Astrocyte of the spinal cord (primary cell): ENCODE data around the gene NAGK.
A peak's percentile ranks its signal among the peaks of the same experiment; 100 is the strongest.
"Not testable (repeated sequence)": the region's sequence is repeated elsewhere in the genome, so short reads cannot be mapped to it uniquely, and the experiment has no call there.

Source experiments
- DNase-seq: peaks from one replicate; pipeline ENCODE4 v3.0.0; 2011; ENCODE audit warnings: low read depth, low spot score
- H3K4me3 ChIP-seq: 2 replicates; pipeline ENCODE4 v1.5.1; 2011; ENCODE audit warnings: low read depth, mild to moderate bottlenecking, low read length, moderate library complexity
- in situ Hi-C: cut with HindIII; loops from 2 replicates; pipeline ENCODE4 v1.10.0; 2017; ENCODE audit warnings: low sequenced_read_pairs
- TF ChIP-seq, protein P1 (sequence below): IDR thresholded peaks from 2 replicates; pipeline ENCODE4 v1.5.1; 2012; ENCODE audit warnings: low read depth, mild to moderate bottlenecking, low read length, inconsistent platforms

Gene NAGK

DNA sequence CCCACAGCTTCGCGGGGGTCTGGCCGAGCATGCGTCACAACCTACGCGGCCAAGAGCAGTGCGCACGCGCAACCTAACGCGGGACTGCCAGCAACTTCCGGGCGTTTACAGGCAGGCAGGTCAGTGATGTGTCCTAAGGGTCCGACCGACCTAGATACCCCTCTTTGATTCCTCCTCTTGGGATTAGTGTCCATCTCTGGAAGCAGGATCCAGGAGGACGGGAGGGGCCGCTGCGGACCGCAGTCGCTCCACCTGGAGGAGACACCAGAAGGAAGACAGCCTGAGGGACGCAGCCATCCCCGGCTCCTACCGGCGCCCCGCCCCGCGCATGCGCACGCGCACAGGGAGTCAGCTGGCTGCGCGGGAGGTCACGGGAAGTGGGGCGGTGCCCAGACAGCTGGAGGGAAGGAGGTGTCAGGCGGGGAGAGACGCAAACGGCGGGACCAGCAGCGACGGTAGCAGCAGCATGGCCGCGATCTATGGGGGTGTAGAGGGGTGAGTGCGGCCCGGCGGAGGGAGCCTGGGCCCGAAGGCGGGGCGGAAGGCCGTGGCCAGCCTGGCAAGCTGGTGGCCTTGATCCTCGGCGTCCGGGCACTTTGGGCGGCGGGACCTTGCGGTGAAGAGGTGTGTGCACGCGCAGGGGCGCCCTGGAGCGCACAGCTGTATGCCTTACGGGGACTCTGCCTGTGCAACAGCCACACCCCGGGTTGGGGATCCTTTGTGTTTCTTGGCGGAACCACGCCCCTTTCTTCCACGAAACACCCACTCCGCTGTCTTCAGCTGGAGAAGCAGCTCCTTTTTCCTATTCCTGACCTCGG lies at the start of gene NAGK:
TSS of gene NAGK (plus strand) at position 431 of the 818 bp plus-strand sequence. CDS start at position 467, 36 bp downstream.
- in situ Hi-C loops: no loop called here
- TF ChIP-seq, protein P1, sequence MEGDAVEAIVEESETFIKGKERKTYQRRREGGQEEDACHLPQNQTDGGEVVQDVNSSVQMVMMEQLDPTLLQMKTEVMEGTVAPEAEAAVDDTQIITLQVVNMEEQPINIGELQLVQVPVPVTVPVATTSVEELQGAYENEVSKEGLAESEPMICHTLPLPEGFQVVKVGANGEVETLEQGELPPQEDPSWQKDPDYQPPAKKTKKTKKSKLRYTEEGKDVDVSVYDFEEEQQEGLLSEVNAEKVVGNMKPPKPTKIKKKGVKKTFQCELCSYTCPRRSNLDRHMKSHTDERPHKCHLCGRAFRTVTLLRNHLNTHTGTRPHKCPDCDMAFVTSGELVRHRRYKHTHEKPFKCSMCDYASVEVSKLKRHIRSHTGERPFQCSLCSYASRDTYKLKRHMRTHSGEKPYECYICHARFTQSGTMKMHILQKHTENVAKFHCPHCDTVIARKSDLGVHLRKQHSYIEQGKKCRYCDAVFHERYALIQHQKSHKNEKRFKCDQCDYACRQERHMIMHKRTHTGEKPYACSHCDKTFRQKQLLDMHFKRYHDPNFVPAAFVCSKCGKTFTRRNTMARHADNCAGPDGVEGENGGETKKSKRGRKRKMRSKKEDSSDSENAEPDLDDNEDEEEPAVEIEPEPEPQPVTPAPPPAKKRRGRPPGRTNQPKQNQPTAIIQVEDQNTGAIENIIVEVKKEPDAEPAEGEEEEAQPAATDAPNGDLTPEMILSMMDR: no peak
- H3K4me3 ChIP-seq: peak within 1 kb of the TSS; percentile 83
- peak; percentile 96 for DNase-seq

GRCh38 chr2:71019989-71020388 lies 48.5 kb upstream of the NAGK start:
- DNase-seq, H3K4me3 ChIP-seq, in situ Hi-C loops: not testable (repeated sequence)

- H3K4me3 ChIP-seq, DNase-seq, in situ Hi-C loops: not testable (repeated sequence)
Observed at GRCh38 chr2:71021394-71021793, 47.1 kb upstream of the NAGK start.

GRCh38 chr2:71023553-71024243 lies 44.8 kb upstream of the NAGK start:
- in situ Hi-C loops, H3K4me3 ChIP-seq, DNase-seq: not testable (repeated sequence)

GRCh38 chr2:71036296-71036695 lies 32.2 kb upstream of the NAGK start:
- in situ Hi-C loops: not testable (repeated sequence)

DNA sequence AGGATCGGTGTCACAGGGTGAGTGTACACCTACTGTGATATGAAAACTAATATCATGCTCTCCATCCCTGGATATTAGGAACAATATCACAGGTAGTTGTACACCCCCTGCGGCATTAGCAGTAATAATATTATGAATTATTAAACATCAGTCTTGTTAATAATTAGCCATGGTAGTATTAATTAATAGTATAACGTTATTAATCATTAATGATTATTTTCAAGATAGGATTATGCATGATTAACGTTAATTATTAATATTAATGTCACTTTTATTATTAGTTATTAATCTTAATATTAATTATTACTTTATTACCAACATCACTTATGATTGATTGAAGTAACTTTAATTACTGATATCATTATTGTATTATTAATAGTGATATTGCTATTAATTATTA lies 26.2 kb upstream of the NAGK start:
- in situ Hi-C loops: no loop called here

More at GRCh38 chr2:71036296-71036695, 32.2 kb upstream of the NAGK start:
- not testable (repeated sequence) for DNase-seq, H3K4me3 ChIP-seq

GRCh38 chr2:71043531-71044407 lies 24.7 kb upstream of the NAGK start:
- no peak overlapping the region for H3K4me3 ChIP-seq
- in situ Hi-C loops: no loop called here
- DNase-seq: no peak
- TF ChIP-seq, protein P1: no peak

More for the DNA sequence above, 26.2 kb upstream of the NAGK start:
- no peak for DNase-seq
- TF ChIP-seq, protein P1: no peak
- H3K4me3 ChIP-seq: no peak overlapping the region

- TF ChIP-seq, protein P1: no peak
- in situ Hi-C loops: no loop called here
- no peak for DNase-seq
- H3K4me3 ChIP-seq: no peak overlapping the region
Observed at GRCh38 chr2:71045151-71045550, 23.3 kb upstream of the NAGK start.
